ENCODE measurements around the gene MYBPC3.

GRCh38 chr11:47375020-47375419 lies 22.5 kb upstream of the MYBPC3 start:
- TF ChIP-seq CTCF (conservative IDR thresholded peaks at IDR 0.05; ENCODE audit: low read depth in 2 of 2) (no peak), EZH2 (IDR thresholded peaks at IDR 0.05; ENCODE audit: low read depth, unreplicated experiment) (no peak), POLR2AphosphoS5 (IDR thresholded peaks at IDR 0.05; ENCODE audit: low read depth) (no peak), CREB1 (CRISPR knock-in tag; IDR thresholded peaks at IDR 0.05; ENCODE audit: low read depth) (no peak), EZH2phosphoT487 (IDR thresholded peaks at IDR 0.05; ENCODE audit: unreplicated experiment) (no peak), ZNF114 (CRISPR knock-in tag; IDR thresholded peaks at IDR 0.05) (no peak)

Data from GM23338 (cell line).